GM21576 (cell line): Measurements from ENCODE around the gene MIF.
"Not testable (repeated sequence)": the region's sequence is repeated elsewhere in the genome, so short reads cannot be mapped to it uniquely, and the experiment has no call there.

Experiments
- ATAC-seq: cut with Tn5 transposase; IDR thresholded peaks from one replicate; pipeline ENCODE4 v1.9.1; 2021; ENCODE audit warnings: mild to moderate bottlenecking, moderate library complexity; ENCODE audit not compliant: unreplicated experiment

The MIF gene

GRCh38 chr22:23900227-23900626 is 6.0 kb downstream of the MIF start:
- not testable (repeated sequence) for ATAC-seq

GRCh38 chr22:23901600-23901999 is 7.4 kb downstream of the MIF start:
- ATAC-seq, result no peak

GRCh38 chr22:23903328-23903971 is 9.3 kb downstream of the MIF start:
- ATAC-seq, result no peak

DNA sequence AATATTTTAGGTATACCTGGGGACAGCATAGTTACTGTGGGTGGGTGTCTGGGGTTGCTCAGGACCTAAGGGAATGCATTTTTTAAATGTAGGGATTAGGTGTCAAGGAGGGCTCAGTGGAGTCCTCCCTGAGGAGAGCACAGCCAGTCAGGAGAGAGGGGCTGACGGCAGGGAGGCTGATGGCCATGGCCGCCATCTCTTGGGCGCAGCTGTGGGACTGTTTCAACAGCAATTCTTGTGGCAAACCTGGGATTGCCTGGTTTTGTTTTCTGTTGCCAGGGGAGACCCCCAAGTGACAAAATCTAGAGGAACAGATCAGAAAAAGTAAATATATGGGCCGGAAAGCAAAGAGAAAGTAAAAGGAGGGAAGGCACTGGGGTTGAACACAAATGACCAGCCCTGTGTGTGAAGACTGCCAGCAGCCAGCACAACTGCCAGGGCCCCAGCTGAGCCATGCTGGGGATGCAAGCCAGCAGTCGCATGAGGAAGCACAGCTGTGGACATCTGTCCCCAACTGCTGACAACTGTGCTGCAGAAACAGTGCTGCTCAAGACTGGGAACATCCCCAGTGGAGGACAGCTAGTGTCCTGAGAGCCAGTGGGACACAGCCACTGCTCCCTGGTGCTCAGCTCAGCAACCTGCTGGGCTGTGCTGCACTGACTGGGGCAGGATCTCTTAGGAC is 10.5 kb downstream of the MIF start:
- ATAC-seq, result no peak

DNA sequence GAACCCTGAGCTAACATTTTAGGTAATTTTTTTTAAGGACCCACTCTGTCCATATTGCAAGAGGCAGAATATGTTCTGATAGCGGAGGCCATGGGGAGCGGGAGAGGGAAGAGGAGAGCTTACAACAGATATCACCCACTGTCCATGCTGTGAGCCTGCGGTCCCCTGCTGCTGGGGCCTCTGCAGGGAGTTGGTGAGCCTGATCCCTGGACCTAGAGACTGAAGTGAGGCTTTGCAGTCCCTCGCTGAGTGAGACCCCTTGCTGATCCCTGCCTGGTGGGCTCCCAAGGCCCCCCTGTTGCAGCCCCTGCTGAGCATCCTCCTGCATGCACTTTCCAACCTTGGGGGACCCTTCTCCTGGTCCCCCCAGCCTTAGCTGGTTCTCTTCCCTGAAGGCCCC is 12.5 kb downstream of the MIF start:
- ATAC-seq, result no peak

GRCh38 chr22:23907423-23907822 is 13.2 kb downstream of the MIF start:
- not testable (repeated sequence) for ATAC-seq

- no peak for ATAC-seq
Observed at GRCh38 chr22:23908587-23909205, 14.5 kb downstream of the MIF start.

DNA sequence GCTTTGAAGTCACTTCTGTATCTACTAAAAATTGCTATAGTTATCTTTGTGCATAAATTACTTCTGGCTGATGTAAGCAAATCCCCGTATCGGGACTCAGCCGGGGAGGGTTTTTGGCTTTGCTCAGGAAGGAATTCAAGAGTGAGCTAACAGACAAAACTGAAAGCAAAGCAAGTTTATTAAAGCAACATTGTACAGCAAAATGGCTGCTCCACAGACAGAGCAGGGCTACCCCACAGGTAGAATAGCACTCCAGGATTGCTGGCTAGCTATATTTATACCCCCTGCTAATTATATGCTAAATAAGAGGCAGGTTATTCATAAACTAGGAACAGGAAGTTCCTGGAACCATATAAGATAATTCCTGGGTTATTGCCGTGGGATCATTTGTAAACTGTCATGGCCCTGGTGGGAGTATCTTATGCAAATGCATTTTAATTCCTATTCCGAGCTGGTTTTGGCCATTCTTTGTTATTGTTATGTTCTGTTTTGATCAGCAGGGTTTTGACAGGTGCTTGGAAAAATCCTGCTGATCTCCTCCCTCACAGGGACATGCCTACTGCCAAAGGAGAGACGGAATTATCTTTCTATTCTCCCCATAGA is 15.2 kb downstream of the MIF start:
- no peak for ATAC-seq

- ATAC-seq, result no peak
Observed at GRCh38 chr22:23910496-23911190, 16.5 kb downstream of the MIF start.

DNA sequence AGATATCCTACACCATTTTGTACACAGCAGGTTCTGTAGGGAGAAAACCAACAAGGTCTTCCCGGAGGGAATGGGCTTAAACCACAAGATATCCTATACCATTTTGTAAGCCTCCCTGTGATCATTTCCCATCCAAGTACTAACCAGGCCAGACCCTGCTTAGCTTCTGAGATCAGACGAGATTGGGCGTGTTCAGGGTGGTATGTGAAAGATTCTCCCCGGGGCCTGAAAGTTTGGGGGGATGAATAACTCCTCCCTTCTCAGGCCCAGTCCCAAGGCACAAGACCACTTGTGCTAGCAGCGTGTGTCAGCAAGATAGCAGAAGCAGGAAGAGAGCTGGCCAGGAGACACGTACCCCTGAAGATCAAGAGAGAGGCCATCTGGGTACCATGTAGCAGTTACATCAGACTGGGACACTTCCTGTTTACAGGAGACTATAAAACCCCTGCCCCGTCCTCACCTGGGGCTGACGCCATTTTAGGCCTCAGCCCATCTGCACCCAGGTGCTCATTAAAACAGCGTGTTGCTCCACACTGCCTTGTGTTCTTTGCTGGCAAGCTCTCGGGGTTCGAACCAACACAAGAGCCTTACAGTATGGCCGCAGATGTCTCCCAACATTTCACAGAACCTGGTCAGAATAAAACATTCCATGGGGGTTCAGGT is 17.3 kb downstream of the MIF start:
- no peak for ATAC-seq

GRCh38 chr22:23912293-23912903 is 18.2 kb downstream of the MIF start:
- ATAC-seq, result no peak

GRCh38 chr22:23913306-23913660 is 19.1 kb downstream of the MIF start:
- ATAC-seq, result no peak

GRCh38 chr22:23913661-23914353 is 19.6 kb downstream of the MIF start:
- peak; percentile 91 for ATAC-seq

GRCh38 chr22:23915290-23915689 is 21.1 kb downstream of the MIF start:
- no peak for ATAC-seq

DNA sequence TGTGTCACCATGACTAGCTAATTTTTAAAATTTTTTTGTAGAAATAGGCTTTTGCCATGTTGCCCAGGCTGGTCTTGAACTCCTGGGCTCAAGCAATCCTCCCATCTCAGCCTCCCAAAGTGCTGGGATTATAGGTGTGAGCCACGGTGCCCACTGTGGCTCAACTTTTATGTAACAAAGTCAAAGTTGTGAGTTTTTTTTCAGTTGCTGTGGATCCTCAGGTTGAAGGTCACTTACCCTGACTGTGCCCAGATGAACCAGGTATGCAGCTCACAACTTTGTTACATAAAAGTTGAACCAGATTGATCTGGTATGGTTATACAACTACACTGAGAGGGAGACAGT is 26.1 kb downstream of the MIF start:
- not testable (repeated sequence) for ATAC-seq

- not testable (repeated sequence) for ATAC-seq
Observed at GRCh38 chr22:23921586-23922201, 27.5 kb downstream of the MIF start.

GRCh38 chr22:23922921-23923320 is 28.7 kb downstream of the MIF start:
- ATAC-seq, result no peak

GRCh38 chr22:23925020-23925606 is 30.9 kb downstream of the MIF start:
- no peak for ATAC-seq

- no peak for ATAC-seq
Observed at GRCh38 chr22:23926561-23926960, 32.4 kb downstream of the MIF start.
